Esophagus squamous epithelium (tissue), 5 donors: ENCODE data around the gene CIB2. TPM values are rescaled to one million over a fixed set of nuclear protein-coding genes. Genes with fewer than 3 reads are reported as not detected.

Source experiments
- DNase-seq: peaks from one replicate; lab custom pipeline; 2025; lab: John Stamatoyannopoulos, UW
- H3K27ac ChIP-seq, 4 donors: fragments of 200-600 bp; sonication (generic); one replicate each; pipeline ENCODE4 v1.5.1; 2016 to 2019; ENCODE audit warnings: mild to moderate bottlenecking in 1 of 4
- H3K27me3 ChIP-seq, 4 donors: fragments of 200-600 bp; sonication (generic); 1 replicate in 3 of 4; 2 replicates in 1 of 4; pipeline versions ENCODE4 v1.5.1 to v1.6.0; 2017 to 2021; ENCODE audit warnings: antibody characterized with exemption in 1 of 4
- H3K36me3 ChIP-seq, 3 donors: fragments of 200-600 bp; sonication (generic); one replicate each; pipeline ENCODE4 v1.5.1; 2016 to 2019
- H3K4me1 ChIP-seq, 3 donors: fragments of 200-600 bp; sonication (generic); one replicate each; pipeline ENCODE4 v1.5.1; 2017 to 2019
- H3K4me3 ChIP-seq, 4 donors: fragments of 200-600 bp; sonication (generic); 1 replicate in 3 of 4; 2 replicates in 1 of 4; pipeline ENCODE4 v1.5.1; 2016 to 2019; ENCODE audit warnings: mild to moderate bottlenecking in 2 of 4, moderate library complexity in 1 of 4
- H3K9me3 ChIP-seq, 3 donors: fragments of 200-600 bp; sonication (generic); one replicate each; pipeline ENCODE4 v1.5.1; 2016 to 2019
- POLR2A ChIP-seq, 4 donors: fragments of 450-650 bp; IDR thresholded peaks; one replicate each; pipeline ENCODE4 v1.6.1; 2017; ENCODE audit warnings: antibody characterized with exemption in 4 of 4, mild to moderate bottlenecking in 4 of 4, moderate library complexity in 3 of 4
- WGBS, 2 donors: methylation state at CpG; one replicate each; pipeline ENCODE4 v1.1.5; 2018; 5-methylcytosine and 5-hydroxymethylcytosine counted together
- intact Hi-C: fragments of 100-400 bp; cut with DNase I; formaldehyde crosslinking; loops from one replicate; pipeline ENCODE4 v1.15.0; 2022
- total RNA-seq, 4 donors: library from RNA; depleted of rRNA; stranded (reverse); fragments of >200 nt; gene quantifications; one replicate each; pipeline ENCODE4 v1.1.0, GENCODE V29; 2016
- TF ChIP-seq, protein P1 (sequence below), 6 experiments: fragments of 450-650 bp in 4 of 6; fragments of 200-600 bp in 2 of 6; sonication (generic) in 2 of 6; IDR thresholded peaks; one replicate each; pipeline ENCODE4 v1.5.1; 2016 to 2019; ENCODE audit warnings: antibody characterized with exemption in 6 of 6, mild to moderate bottlenecking in 4 of 6, moderate library complexity in 4 of 6
- donor health status: DM: yes; HTN: yes; CAD: no.

CIB2 gene
- total RNA-seq, 4 donors from 2014 or later: 1.1 to 11.8 (median 1.5) TPM

DNA sequence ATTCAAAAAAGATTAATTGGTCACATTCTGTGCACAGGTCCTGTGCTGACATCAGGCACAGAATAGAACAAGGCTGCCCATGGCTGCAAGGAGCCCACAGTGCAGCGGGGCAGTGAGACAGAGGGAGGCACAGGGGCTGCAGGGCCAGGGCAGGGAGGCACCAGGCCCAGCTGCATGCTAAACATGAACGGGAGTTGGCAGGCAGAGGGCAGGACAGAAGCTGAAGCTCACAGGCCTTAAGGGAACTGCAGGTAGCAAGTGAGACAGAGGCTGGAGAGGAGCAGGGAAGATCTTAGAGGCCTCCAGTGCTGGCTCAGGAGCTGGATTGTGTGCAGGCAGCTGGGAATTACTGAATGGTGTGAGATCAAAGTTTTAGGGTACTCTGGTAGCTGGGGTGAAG is 44.1 kb upstream of the CIB2 start:
- intact Hi-C loops: no loop called here
- TF ChIP-seq POLR2A (IDR thresholded peaks at IDR 0.05): no peak
- TF ChIP-seq, protein P1, sequence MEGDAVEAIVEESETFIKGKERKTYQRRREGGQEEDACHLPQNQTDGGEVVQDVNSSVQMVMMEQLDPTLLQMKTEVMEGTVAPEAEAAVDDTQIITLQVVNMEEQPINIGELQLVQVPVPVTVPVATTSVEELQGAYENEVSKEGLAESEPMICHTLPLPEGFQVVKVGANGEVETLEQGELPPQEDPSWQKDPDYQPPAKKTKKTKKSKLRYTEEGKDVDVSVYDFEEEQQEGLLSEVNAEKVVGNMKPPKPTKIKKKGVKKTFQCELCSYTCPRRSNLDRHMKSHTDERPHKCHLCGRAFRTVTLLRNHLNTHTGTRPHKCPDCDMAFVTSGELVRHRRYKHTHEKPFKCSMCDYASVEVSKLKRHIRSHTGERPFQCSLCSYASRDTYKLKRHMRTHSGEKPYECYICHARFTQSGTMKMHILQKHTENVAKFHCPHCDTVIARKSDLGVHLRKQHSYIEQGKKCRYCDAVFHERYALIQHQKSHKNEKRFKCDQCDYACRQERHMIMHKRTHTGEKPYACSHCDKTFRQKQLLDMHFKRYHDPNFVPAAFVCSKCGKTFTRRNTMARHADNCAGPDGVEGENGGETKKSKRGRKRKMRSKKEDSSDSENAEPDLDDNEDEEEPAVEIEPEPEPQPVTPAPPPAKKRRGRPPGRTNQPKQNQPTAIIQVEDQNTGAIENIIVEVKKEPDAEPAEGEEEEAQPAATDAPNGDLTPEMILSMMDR (IDR thresholded peaks at IDR 0.05): no peak
- Histone ChIP-seq H3K27me3 (no peaks in the 10 kb centered on the region), H3K36me3 (peaks cover 0 to 28% (median 11%) of the 10 kb centered on the region in 3 donors), H3K9me3 (peaks cover 0 to 7% (median 0%) of the 10 kb centered on the region in 3 donors), H3K4me3 (no peak overlapping the region), H3K27ac (no peak overlapping the region), H3K4me1 (no peaks in the 10 kb centered on the region)
- 0 to 23% methylated on average over 1 of the region's 2 CpGs for WGBS, 2 donors
- DNase-seq: no peak

DNA sequence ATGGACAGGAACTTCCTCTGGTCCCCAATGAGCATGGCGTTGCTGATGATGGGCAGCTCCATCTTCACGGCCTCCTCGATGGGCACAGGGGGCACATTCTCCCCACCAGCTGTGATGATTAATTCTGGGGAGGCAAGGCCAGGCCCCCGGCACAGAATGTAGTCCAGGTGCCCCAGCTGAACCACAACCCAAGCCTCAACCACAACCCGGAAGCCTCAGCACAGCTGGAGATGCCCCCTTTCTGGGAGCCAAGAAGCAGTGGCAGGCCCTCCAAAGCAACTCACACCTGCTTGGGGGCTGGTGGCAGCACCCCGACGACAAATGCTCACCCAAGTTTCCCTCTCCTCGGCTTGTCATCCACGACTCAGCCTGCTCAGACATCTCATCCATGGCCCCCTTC is 43.2 kb upstream of the CIB2 start:
- H3K36me3 ChIP-seq: peaks cover 0 to 37% (median 15%) of the 10 kb centered on the region in 3 donors
- TF ChIP-seq POLR2A (IDR thresholded peaks at IDR 0.05): no peak
- TF ChIP-seq, protein P1 (IDR thresholded peaks at IDR 0.05): no peak
- H3K9me3 ChIP-seq: peaks cover 0 to 7% (median 0%) of the 10 kb centered on the region in 3 donors
- no peaks in the 10 kb centered on the region for H3K27me3 ChIP-seq
- H3K4me3 ChIP-seq: no peak overlapping the region
- intact Hi-C loops: no loop called here
- H3K4me1 ChIP-seq: no peaks in the 10 kb centered on the region
- no peak for DNase-seq
- no peak overlapping the region for H3K27ac ChIP-seq
- 62 to 72% methylated on average over 5 to 7 of the region's 9 CpGs for WGBS, 2 donors

DNA sequence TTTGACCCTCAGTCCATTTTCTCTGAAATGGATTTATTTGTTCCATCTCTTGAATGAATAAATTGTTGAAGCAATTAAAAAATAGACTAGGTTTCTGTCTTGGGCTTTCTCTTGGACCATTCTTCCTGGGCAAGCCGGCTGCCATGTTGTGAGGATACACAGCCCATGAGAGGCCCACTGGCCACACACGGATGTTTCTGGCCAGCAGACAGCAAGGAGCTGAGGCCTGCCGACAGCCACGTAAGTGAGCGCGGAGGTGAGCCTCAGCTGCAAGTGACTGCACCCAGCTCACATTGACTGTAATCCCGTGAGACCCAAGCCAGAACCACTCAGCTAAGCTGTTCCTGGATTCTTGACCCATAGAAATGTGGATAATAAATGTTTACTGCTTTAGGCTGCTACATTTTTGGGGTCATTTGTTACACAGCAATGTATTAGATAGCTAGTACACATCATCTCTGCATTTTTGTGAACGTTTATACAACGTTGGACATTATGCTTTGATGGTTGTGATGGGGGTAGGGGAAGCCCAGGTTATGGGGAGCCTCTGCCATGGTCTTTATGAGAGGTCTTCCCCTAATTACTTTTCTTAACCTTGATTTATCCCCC is 40.7 kb upstream of the CIB2 start:
- Histone ChIP-seq H3K9me3 (peaks cover 0 to 7% (median 0%) of the 10 kb centered on the region in 3 donors), H3K36me3 (peaks cover 1 to 62% (median 33%) of the 10 kb centered on the region in 3 donors), H3K4me1 (no peaks in the 10 kb centered on the region), H3K4me3 (no peak overlapping the region), H3K27ac (no peak overlapping the region), H3K27me3 (no peaks in the 10 kb centered on the region)
- DNase-seq: no peak
- intact Hi-C loops: no loop called here
- WGBS, 2 donors: 92 to 99% methylated on average over 7 to 9 of the region's 9 CpGs
- TF ChIP-seq, protein P1 (IDR thresholded peaks at IDR 0.05): no peak
- no peak for TF ChIP-seq POLR2A (IDR thresholded peaks at IDR 0.05)

DNA sequence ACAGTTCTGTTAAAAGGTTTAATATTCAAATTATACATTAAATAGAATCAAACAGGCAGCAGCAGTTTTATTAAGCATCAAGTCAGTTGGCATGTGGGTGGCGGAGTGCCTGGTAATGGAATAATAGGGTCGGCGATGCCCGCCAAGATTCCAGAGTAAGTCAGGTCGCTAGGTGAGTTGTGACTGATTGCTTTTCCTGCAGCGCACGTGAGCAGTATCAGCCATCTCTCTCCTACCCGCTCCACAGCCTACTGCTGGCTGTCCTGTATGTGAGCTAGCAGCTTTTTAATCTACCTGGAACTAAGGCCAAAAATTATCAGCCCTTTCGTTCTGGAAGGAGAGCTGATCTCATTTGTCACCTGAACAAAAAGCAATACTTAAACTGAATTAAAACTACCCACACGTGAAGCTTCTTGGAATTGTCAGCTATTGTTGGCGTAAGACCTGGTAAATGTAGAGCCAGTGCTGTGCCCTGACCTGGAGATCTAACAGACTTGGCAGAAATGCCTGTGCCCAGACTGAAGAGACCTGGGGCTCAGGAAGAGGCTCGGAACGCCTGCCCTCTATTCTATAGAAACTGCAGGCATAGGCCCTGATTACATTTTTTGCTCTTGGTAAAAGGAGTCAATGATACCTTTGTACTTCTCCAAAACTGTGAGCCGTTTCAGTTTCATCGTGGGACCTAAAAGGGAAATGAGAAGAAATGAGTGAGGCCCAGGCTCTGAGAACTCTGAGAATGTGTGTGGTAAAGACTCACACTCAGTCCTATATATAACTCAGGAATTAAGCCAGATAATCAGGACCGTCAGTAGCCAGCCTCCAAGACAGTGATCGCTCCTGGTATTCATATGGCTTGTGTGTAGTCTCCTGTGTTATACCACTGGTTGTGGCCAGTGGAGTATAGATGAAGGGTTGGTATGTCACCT is 39.9 kb upstream of the CIB2 start:
- intact Hi-C loops: no loop called here
- Histone ChIP-seq H3K36me3 (peaks cover 10 to 70% (median 41%) of the 10 kb centered on the region in 3 donors), H3K4me3 (no peak overlapping the region), H3K27ac (no peak overlapping the region), H3K27me3 (no peaks in the 10 kb centered on the region), H3K4me1 (no peaks in the 10 kb centered on the region), H3K9me3 (peaks cover 0 to 7% (median 0%) of the 10 kb centered on the region in 3 donors)
- no peak for TF ChIP-seq POLR2A (IDR thresholded peaks at IDR 0.05)
- TF ChIP-seq, protein P1 (IDR thresholded peaks at IDR 0.05): no peak
- DNase-seq: no peak
- WGBS, 2 donors: 86% methylated on average over 17 of the region's 17 CpGs

DNA sequence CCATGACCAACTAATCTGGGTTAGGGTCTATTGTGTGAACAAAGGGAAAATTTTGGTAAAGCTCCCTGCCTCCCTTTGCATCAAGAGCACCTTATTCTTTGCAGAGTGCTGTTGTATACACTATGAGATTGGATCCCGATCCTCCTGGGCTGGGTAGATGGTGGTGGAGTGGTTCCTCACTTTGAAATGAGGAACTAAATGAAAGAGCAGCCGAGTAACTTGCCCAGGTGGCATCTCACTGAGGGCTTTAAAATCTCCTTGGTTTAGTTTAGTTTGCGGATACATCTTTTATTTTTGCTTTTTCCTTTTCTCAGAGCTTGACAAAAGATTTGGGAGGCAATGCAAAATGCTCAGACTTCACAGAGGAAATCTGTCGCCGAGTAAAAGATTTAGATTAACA is 37.4 kb upstream of the CIB2 start:
- Histone ChIP-seq H3K4me3 (no peak overlapping the region), H3K27ac (no peak overlapping the region), H3K9me3 (peaks cover 0 to 7% (median 0%) of the 10 kb centered on the region in 3 donors), H3K4me1 (no peaks in the 10 kb centered on the region), H3K36me3 (peaks cover 12 to 95% (median 59%) of the 10 kb centered on the region in 3 donors), H3K27me3 (no peaks in the 10 kb centered on the region)
- 83 to 95% methylated on average over 5 of the region's 5 CpGs for WGBS, 2 donors
- no peak for DNase-seq
- intact Hi-C loops: no loop called here
- TF ChIP-seq, protein P1 (IDR thresholded peaks at IDR 0.05): no peak
- TF ChIP-seq POLR2A (IDR thresholded peaks at IDR 0.05): no peak
